K562 treated with DMSO at 1 percent for 24 hours (cell line): ENCODE data around the gene GPRASP3. TPM values are rescaled to one million over a fixed set of nuclear protein-coding genes. Genes with fewer than 3 reads are reported as not detected.

ENCODE experiments used
- total RNA-seq: library from RNA; unstranded; fragments of 300-600 nt; gene quantifications from 2 replicates; pipeline ENCODE4 v1.2.3, GENCODE V29; 2022; ENCODE audit warnings: low read depth; ENCODE audit not compliant: insufficient read depth

Gene GPRASP3, protein sequence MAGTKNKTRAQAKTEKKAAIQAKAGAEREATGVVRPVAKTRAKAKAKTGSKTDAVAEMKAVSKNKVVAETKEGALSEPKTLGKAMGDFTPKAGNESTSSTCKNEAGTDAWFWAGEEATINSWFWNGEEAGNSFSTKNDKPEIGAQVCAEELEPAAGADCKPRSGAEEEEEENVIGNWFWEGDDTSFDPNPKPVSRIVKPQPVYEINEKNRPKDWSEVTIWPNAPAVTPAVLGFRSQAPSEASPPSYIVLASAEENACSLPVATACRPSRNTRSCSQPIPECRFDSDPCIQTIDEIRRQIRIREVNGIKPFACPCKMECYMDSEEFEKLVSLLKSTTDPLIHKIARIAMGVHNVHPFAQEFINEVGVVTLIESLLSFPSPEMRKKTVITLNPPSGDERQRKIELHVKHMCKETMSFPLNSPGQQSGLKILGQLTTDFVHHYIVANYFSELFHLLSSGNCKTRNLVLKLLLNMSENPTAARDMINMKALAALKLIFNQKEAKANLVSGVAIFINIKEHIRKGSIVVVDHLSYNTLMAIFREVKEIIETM
- total RNA-seq = 1.4 and 1.8 TPM in 2 replicates

GRCh38 chrX:102720237-102721168 is at the start of gene GPRASP3:
Gene GPRASP3, plus strand, starts transcription at chrX:102720743. Its CDS starts 28,253 bp downstream, at chrX:102748996.

GRCh38 chrX:102712216-102712966 is 8.2 kb upstream of the GPRASP3 start, which contains the start of gene GPRASP2:
Gene GPRASP2, plus strand, starts transcription at chrX:102712448. Its CDS starts 2,422 bp downstream, at chrX:102714870.

Other genes with a start within 250 kb of the GPRASP3 start
- not detected in 2 replicates for gene TCP11X2, start 248.9 kb upstream of the GPRASP3 start, total RNA-seq
- gene TMSB15A, start 204.0 kb upstream of the GPRASP3 start, total RNA-seq = 2.5 TPM in 1 of 2 replicates, not detected in the other
- gene ARMCX5, start 121.2 kb upstream of the GPRASP3 start, total RNA-seq = 6.8 and 12.1 TPM in 2 replicates
- gene GPRASP1, start 69.3 kb upstream of the GPRASP3 start, total RNA-seq = 0.09 and 0.31 TPM in 2 replicates
- gene GPRASP2, start 8.3 kb upstream of the GPRASP3 start, total RNA-seq = 4.2 and 5.2 TPM in 2 replicates
- 0.65 TPM in 1 of 2 replicates, not detected in the other for gene RAB40AL, start 216.5 kb downstream of the GPRASP3 start, total RNA-seq